HEK293 (cell line): ENCODE results near the gene DUSP12.

ENCODE experiments used
- CTCF ChIA-PET: fragments of 350-600 bp; formaldehyde crosslinking; extraction: SDS; loops from one replicate; lab custom pipeline; 2021; ENCODE audit warnings: antibody characterized with exemption; lab: Yijun Ruan, JAX
- POLR2A ChIA-PET: fragments of 300-600 bp; formaldehyde crosslinking; extraction: SDS; loops from one replicate; lab custom pipeline; 2020; ENCODE audit warnings: antibody characterized with exemption, inconsistent platforms; lab: Yijun Ruan, JAX
- H3K27ac ChIP-seq: fragments of 200-500 bp; sonication (Bioruptor generic); 2 replicates; pipeline ENCODE4 v1.5.1; 2014; ENCODE audit warnings: low read depth, low read length, control low read depth, inconsistent platforms; ENCODE audit errors: extremely low read depth
- H3K36me3 ChIP-seq, 2 experiments: fragments of 200-500 bp in 1 of 2; sonication (Bioruptor generic) in 1 of 2; 1 replicate in 1 of 2; 2 replicates in 1 of 2; pipeline ENCODE4 v1.5.1; 2014 to 2017; ENCODE audit warnings: inconsistent platforms in 2 of 2, low read length in 2 of 2; ENCODE audit not compliant: control insufficient read depth in 2 of 2, insufficient read depth in 1 of 2
- H3K4me1 ChIP-seq: fragments of 200-500 bp; sonication (Bioruptor generic); 2 replicates; pipeline ENCODE4 v1.5.1; 2014; ENCODE audit warnings: mild to moderate bottlenecking, low read length, inconsistent platforms; ENCODE audit not compliant: control insufficient read depth, insufficient read depth
- H3K4me3 ChIP-seq: 2 replicates; pipeline ENCODE4 v1.5.1; 2011; ENCODE audit warnings: low read depth, mild to moderate bottlenecking, control low read depth, low read length, moderate library complexity
- H3K9me3 ChIP-seq: fragments of 200-500 bp; sonication (Bioruptor generic); 2 replicates; pipeline ENCODE4 v1.5.1; 2014; ENCODE audit warnings: low read depth, low read length, inconsistent platforms; ENCODE audit not compliant: control insufficient read depth, insufficient read depth
- PRDM6 ChIP-seq: fragments of 450-650 bp; formaldehyde crosslinking; IDR thresholded peaks from 2 replicates; pipeline ENCODE4 v1.5.1; 2017; ENCODE audit warnings: missing biosample characterization, missing genetic modification characterization
- SALL2 ChIP-seq: fragments of 450-650 bp; formaldehyde crosslinking; IDR thresholded peaks from 2 replicates; pipeline ENCODE4 v1.5.0; 2017; ENCODE audit warnings: missing biosample characterization, mild to moderate bottlenecking, missing genetic modification characterization, borderline replicate concordance
- ZIC2 ChIP-seq: fragments of 450-650 bp; formaldehyde crosslinking; IDR thresholded peaks from 2 replicates; pipeline ENCODE4 v1.5.1; 2016; ENCODE audit warnings: missing biosample characterization, missing genetic modification characterization
- ZNF184 ChIP-seq: fragments of 450-650 bp; IDR thresholded peaks from 2 replicates; pipeline ENCODE4 v1.5.1; 2018; ENCODE audit warnings: missing biosample characterization, mild to moderate bottlenecking, missing genetic modification characterization
- ZNF202 ChIP-seq: fragments of 450-650 bp; formaldehyde crosslinking; IDR thresholded peaks from 2 replicates; pipeline ENCODE4 v1.5.1; 2016; ENCODE audit warnings: missing biosample characterization, missing genetic modification characterization, borderline replicate concordance
- ZNF214 ChIP-seq: fragments of 450-650 bp; formaldehyde crosslinking; IDR thresholded peaks from 2 replicates; pipeline ENCODE4 v1.5.1; 2017; ENCODE audit warnings: missing biosample characterization, mild to moderate bottlenecking, missing genetic modification characterization, borderline replicate concordance
- ZNF266 ChIP-seq: fragments of 450-650 bp; formaldehyde crosslinking; IDR thresholded peaks from 2 replicates; pipeline ENCODE4 v1.5.1; 2016; ENCODE audit warnings: missing biosample characterization, missing genetic modification characterization, low read depth
- ZNF280C ChIP-seq: fragments of 450-650 bp; formaldehyde crosslinking; IDR thresholded peaks from 2 replicates; pipeline ENCODE4 v1.5.1; 2016; ENCODE audit warnings: missing biosample characterization, missing genetic modification characterization
- ZNF292 ChIP-seq: fragments of 450-650 bp; formaldehyde crosslinking; IDR thresholded peaks from 2 replicates; pipeline ENCODE4 v1.5.1; 2016; ENCODE audit warnings: low read depth, missing biosample characterization, missing genetic modification characterization, borderline replicate concordance
- ZNF341 ChIP-seq: fragments of 450-650 bp; formaldehyde crosslinking; IDR thresholded peaks from 2 replicates; pipeline ENCODE4; 2016; ENCODE audit warnings: low read depth, missing biosample characterization, missing genetic modification characterization
- ZNF394 ChIP-seq: fragments of 450-650 bp; formaldehyde crosslinking; IDR thresholded peaks from 2 replicates; pipeline ENCODE4 v1.5.1; 2016; ENCODE audit warnings: missing biosample characterization, missing genetic modification characterization, mild to moderate bottlenecking, moderate library complexity, borderline replicate concordance
- ZNF518A ChIP-seq: fragments of 450-650 bp; formaldehyde crosslinking; conservative IDR thresholded peaks from 2 replicates; pipeline ENCODE4 v1.5.1; 2016; ENCODE audit warnings: low read depth, missing biosample characterization, missing genetic modification characterization
- ZNF660 ChIP-seq: fragments of 450-650 bp; IDR thresholded peaks from 2 replicates; pipeline ENCODE4 v1.5.1; 2018; ENCODE audit warnings: missing biosample characterization, mild to moderate bottlenecking, missing genetic modification characterization
- ZNF747 ChIP-seq: fragments of 450-650 bp; formaldehyde crosslinking; IDR thresholded peaks from 2 replicates; pipeline ENCODE4 v1.5.1; 2016; ENCODE audit warnings: missing biosample characterization, missing genetic modification characterization

The DUSP12 gene

GRCh38 chr1:161773791-161774190 lies 24.2 kb downstream of the DUSP12 start:
- ChIA-PET CTCF (no interaction called here), POLR2A (no interaction called here)
- H3K4me3 ChIP-seq, result no peak overlapping the region
- H3K4me1 ChIP-seq, result no peaks in the 10 kb centered on the region
- H3K9me3 ChIP-seq, result no peaks in the 10 kb centered on the region
- no peak overlapping the region for H3K27ac ChIP-seq
- H3K36me3 ChIP-seq, result no peaks in the 10 kb centered on the region
- peak; percentile 40 for TF ChIP-seq PRDM6 (tag by site-specific recombination)
- TF ChIP-seq ZNF518A, result no peak
- no peak for TF ChIP-seq SALL2 (tag by site-specific recombination)
- TF ChIP-seq ZNF184, result no peak
- no peak for TF ChIP-seq ZNF660 (tag by site-specific recombination)
- TF ChIP-seq ZNF280C, result no peak

GRCh38 chr1:161777261-161777660 lies 27.7 kb downstream of the DUSP12 start:
- no peak overlapping the region for H3K4me3 ChIP-seq
- POLR2A ChIA-PET, result no interaction called here
- H3K9me3 ChIP-seq, result no peaks in the 10 kb centered on the region
- no peak overlapping the region for H3K27ac ChIP-seq
- no peaks in the 10 kb centered on the region for H3K4me1 ChIP-seq
- CTCF ChIA-PET, result interaction anchor here (1.1 to 1.4 kb wide), 2 partner anchors 16 to 260 kb away, joined by 4 to 15 read pairs; no protein-coding TSS in a partner anchor
- no peak for TF ChIP-seq ZNF747 (tag by site-specific recombination)
- no peak for TF ChIP-seq ZNF292 (tag by site-specific recombination)
- H3K36me3 ChIP-seq, result no peaks in the 10 kb centered on the region; a peak in 1 of 3 replicates

GRCh38 chr1:161778522-161778921 lies 28.9 kb downstream of the DUSP12 start:
- POLR2A ChIA-PET, result no interaction called here
- no peak for TF ChIP-seq ZNF202 (tag by site-specific recombination)
- TF ChIP-seq ZNF394 (tag by site-specific recombination), result no peak
- no peak for TF ChIP-seq ZNF214 (tag by site-specific recombination)
- no peak for TF ChIP-seq ZNF341
- TF ChIP-seq ZNF266, result no peak
- no peak for TF ChIP-seq ZIC2 (tag by site-specific recombination)
- CTCF ChIA-PET, result interaction anchor here (0.5 kb wide), 1 partner anchor 495 kb away, joined by 3 read pairs; no protein-coding TSS in a partner anchor
- Histone ChIP-seq H3K4me3 (no peak overlapping the region), H3K9me3 (no peaks in the 10 kb centered on the region), H3K36me3 (peaks cover 0 to 5% of the 10 kb centered on the region in 2 experiments; a peak in 2 of 3 replicates), H3K27ac (no peak overlapping the region), H3K4me1 (no peaks in the 10 kb centered on the region)
